ENCODE data around the gene PQBP1.

DNA sequence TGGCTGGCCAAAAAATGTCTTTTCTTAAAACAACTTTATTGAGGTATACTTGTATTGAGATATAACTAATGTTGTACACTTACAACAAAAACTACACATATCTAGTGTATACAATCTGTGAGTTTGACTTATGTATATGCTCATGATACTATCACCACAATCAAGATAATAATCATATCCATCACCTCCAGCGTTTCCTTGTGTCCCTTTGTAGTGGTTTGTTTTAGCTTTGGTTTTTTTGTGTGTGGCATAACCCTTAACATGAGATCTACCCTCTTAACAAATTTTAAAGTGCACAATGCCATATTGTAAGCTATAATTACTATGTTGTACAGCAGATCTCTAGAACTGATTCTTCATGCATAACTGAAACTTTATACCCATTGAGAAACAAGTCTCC is 48.9 kb upstream of the PQBP1 start:
- TF ChIP-seq, protein P1, sequence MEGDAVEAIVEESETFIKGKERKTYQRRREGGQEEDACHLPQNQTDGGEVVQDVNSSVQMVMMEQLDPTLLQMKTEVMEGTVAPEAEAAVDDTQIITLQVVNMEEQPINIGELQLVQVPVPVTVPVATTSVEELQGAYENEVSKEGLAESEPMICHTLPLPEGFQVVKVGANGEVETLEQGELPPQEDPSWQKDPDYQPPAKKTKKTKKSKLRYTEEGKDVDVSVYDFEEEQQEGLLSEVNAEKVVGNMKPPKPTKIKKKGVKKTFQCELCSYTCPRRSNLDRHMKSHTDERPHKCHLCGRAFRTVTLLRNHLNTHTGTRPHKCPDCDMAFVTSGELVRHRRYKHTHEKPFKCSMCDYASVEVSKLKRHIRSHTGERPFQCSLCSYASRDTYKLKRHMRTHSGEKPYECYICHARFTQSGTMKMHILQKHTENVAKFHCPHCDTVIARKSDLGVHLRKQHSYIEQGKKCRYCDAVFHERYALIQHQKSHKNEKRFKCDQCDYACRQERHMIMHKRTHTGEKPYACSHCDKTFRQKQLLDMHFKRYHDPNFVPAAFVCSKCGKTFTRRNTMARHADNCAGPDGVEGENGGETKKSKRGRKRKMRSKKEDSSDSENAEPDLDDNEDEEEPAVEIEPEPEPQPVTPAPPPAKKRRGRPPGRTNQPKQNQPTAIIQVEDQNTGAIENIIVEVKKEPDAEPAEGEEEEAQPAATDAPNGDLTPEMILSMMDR (IDR thresholded peaks at IDR 0.05): no peak
- TF ChIP-seq POLR2AphosphoS5 (IDR thresholded peaks at IDR 0.05): no peak
